ENCODE data around the gene OR2A5.

DNA sequence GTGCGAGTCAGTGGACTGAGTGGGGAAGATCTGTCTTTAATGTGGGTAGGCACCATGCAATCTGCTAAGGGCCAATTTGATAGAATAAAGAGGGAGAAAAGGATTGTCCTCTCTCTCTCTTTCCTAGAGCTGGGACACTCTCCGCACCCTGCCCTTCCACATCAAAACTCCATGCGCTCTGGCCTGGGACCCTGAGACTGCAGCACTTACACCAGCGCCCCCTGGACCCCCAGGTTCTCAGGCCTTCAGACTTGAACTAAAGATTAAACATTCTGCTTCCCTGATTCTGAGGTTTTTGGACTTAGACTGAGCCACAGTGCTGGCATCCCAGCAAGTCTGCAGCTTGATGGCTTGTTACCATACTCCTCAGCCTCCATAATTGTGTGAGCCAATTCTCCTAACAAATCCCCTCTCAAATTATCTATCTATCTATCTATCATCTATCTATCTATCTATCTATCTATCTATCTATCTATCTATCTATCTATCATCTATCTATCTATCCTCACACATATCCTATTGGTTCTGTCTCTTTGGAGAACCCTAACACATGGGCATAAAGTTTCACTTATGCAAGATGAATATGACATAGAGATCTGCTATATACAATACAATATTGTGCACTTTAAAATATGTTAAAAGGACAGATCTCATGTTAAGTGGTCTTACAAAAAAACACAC lies 22.4 kb upstream of the OR2A5 start:
- TF ChIP-seq CTCF (IDR thresholded peaks at IDR 0.05) (no peak), POLR2A (IDR thresholded peaks at IDR 0.05) (no peak), POLR2AphosphoS5 (IDR thresholded peaks at IDR 0.05) (no peak)

Data from prostate gland (tissue), 2 donors.